Keratinocyte (primary cell): Measurements from ENCODE around the gene CTSS. TPM values are rescaled to one million over a fixed set of nuclear protein-coding genes. Genes with fewer than 3 reads are reported as not detected.

Source experiments
- DNase-seq: peaks from one replicate; pipeline ENCODE4 v3.0.0-alpha.2; 2011; ENCODE audit warnings: low read depth, missing footprints, low spot score
- FAIRE-seq: peaks from 2 replicates; lab custom pipeline; 2011; peaks lifted over from hg19 to GRCh38; lab: Jason Lieb, UNC
- H2AFZ ChIP-seq: 2 replicates; pipeline ENCODE4 v1.6.0; 2012; ENCODE audit warnings: low read length, control low read depth, inconsistent platforms; ENCODE audit not compliant: control insufficient read depth
- H3K27ac ChIP-seq: 2 replicates; pipeline ENCODE4 v1.5.1; 2011; ENCODE audit warnings: low read length; ENCODE audit not compliant: control insufficient read depth, insufficient read depth
- H3K27me3 ChIP-seq: 3 replicates; pipeline ENCODE4 v1.6.0; 2011; ENCODE audit warnings: low read length; ENCODE audit not compliant: control insufficient read depth, insufficient read depth; ENCODE audit errors: extremely low read depth
- H3K36me3 ChIP-seq, 2 experiments: 2 replicates in 1 of 2; 3 replicates in 1 of 2; pipeline ENCODE4 v1.5.1; 2011; ENCODE audit warnings: low read length in 2 of 2, mild to moderate bottlenecking in 1 of 2; ENCODE audit not compliant: control insufficient read depth in 2 of 2, insufficient read depth in 2 of 2; ENCODE audit errors: extremely low read depth in 1 of 2
- H3K4me1 ChIP-seq: 3 replicates; pipeline ENCODE4 v1.5.1; 2011; ENCODE audit warnings: low read length; ENCODE audit not compliant: control insufficient read depth, insufficient read depth; ENCODE audit errors: extremely low read depth
- H3K4me2 ChIP-seq: 3 replicates; pipeline ENCODE4 v1.6.0; 2011; ENCODE audit warnings: low read depth, low read length; ENCODE audit not compliant: control insufficient read depth, insufficient read depth; ENCODE audit errors: extremely low read depth
- H3K4me3 ChIP-seq, 3 experiments: fragments of 200-600 bp in 1 of 3; sonication (generic) in 1 of 3; 2 replicates in 2 of 3; 3 replicates in 1 of 3; pipeline ENCODE4 v1.5.1; 2011 to 2016; ENCODE audit warnings: low read length in 3 of 3, mild to moderate bottlenecking in 3 of 3, control low read depth in 2 of 3, inconsistent platforms in 1 of 3, low read depth in 1 of 3, mixed read lengths in 1 of 3, mixed run types in 1 of 3, moderate library complexity in 1 of 3; ENCODE audit not compliant: control insufficient read depth in 2 of 3, insufficient read depth in 2 of 3; ENCODE audit errors: extremely low read depth in 1 of 3
- H3K79me2 ChIP-seq: 2 replicates; pipeline ENCODE4 v1.6.0; 2012; ENCODE audit warnings: low read length; ENCODE audit not compliant: control insufficient read depth, insufficient read depth
- H3K9ac ChIP-seq: 3 replicates; pipeline ENCODE4 v1.6.0; 2011; ENCODE audit warnings: low read length; ENCODE audit not compliant: control insufficient read depth, insufficient read depth; ENCODE audit errors: extremely low read depth
- H3K9me1 ChIP-seq: 3 replicates; pipeline ENCODE4 v1.6.0; 2011; ENCODE audit warnings: low read length; ENCODE audit not compliant: control insufficient read depth, insufficient read depth; ENCODE audit errors: extremely low read depth
- H3K9me3 ChIP-seq: 2 replicates; pipeline ENCODE4 v1.5.1; 2012; ENCODE audit warnings: low read depth, low read length; ENCODE audit not compliant: control insufficient read depth
- H4K20me1 ChIP-seq: 3 replicates; pipeline ENCODE4 v1.6.0; 2011; ENCODE audit warnings: low read length; ENCODE audit not compliant: control insufficient read depth, insufficient read depth; ENCODE audit errors: extremely low read depth
- CTCF ChIP-seq, 3 experiments: IDR thresholded peaks in 1 of 3; conservative IDR thresholded peaks in 1 of 3; optimal IDR thresholded peaks in 1 of 3; 2 replicates in 2 of 3; 3 replicates in 1 of 3; pipeline versions ENCODE3 to v1.5.1; 2011; ENCODE audit warnings: low read length in 3 of 3, mild to moderate bottlenecking in 3 of 3, moderate library complexity in 2 of 3, control low read depth in 1 of 3, inconsistent platforms in 1 of 3; ENCODE audit not compliant: insufficient read depth in 2 of 3; ENCODE audit errors: extremely low read depth in 1 of 3
- EZH2 ChIP-seq: IDR thresholded peaks from one replicate; pipeline ENCODE4 v1.6.1; 2012; ENCODE audit warnings: inconsistent platforms, mild to moderate bottlenecking, low read length, moderate library complexity
- dilution Hi-C: fragments of 300-500 bp; cut with MboI; formaldehyde crosslinking; loops from one replicate; pipeline ENCODE4 v1.7.0; 2020; ENCODE audit warnings: low sequenced_read_pairs; ENCODE audit not compliant: extremely low pct_ligation_motif_present
- polyA plus RNA-seq, 5 experiments: library from polyadenylated mRNA; depleted of rRNA in 3 of 5; stranded (reverse) in 3 of 5; stranded (forward) in 1 of 5; unstranded in 1 of 5; fragments of >200 nt; gene quantifications; 1 replicate in 1 of 5; 2 replicates in 3 of 5; 3 replicates in 1 of 5; pipeline versions ENCODE4 v1.2.1 to v1.2.3, GENCODE V29; 2011 to 2012; ENCODE audit warnings: missing spikeins in 2 of 5, low read depth in 1 of 5, low replicate concordance in 1 of 5

The CTSS gene
- polyA plus RNA-seq, 1 donor (not counting 4 experiments of a cell fraction or from before 2014, with no cell fraction given), result 1.4 TPM

GRCh38 chr1:150804671-150805070 lies 39.1 kb upstream of the CTSS start:
- Histone ChIP-seq H3K9me1 (no peaks in the 10 kb centered on the region), H3K9ac (no peak overlapping the region), H3K4me1 (peaks cover 10% of the 10 kb centered on the region), H3K36me3 (peaks cover 3% of the 10 kb centered on the region in 2 experiments), H3K27ac (no peak overlapping the region), H4K20me1 (no peaks in the 10 kb centered on the region), H3K4me2 (no peak overlapping the region), H3K4me3 (no peak overlapping the region), H3K9me3 (no peaks in the 10 kb centered on the region), H3K79me2 (no peaks in the 10 kb centered on the region), H2AFZ (no peak overlapping the region), H3K27me3 (no peaks in the 10 kb centered on the region)
- FAIRE-seq (no peak), DNase-seq (no peak)
- dilution Hi-C loops, result loop anchor here (25.0 kb wide), 1 partner anchor 167 kb away; the partner anchor contains the start of gene ENSA
- TF ChIP-seq EZH2 (no peak), CTCF (optimal IDR thresholded peaks at IDR 0.05 in 1 of 3, IDR thresholded peaks at IDR 0.05 in 1 of 3, conservative IDR thresholded peaks at IDR 0.05 in 1 of 3; ENCODE audit: extremely low read depth in 1 of 3, insufficient read depth in 2 of 3, low read length in 3 of 3) (no peak)

GRCh38 chr1:150799089-150799488 lies 33.5 kb upstream of the CTSS start:
- no peak for DNase-seq
- H3K9me1 ChIP-seq, result no peaks in the 10 kb centered on the region
- peaks cover 0 to 11% of the 10 kb centered on the region in 2 experiments for H3K36me3 ChIP-seq
- H3K4me2 ChIP-seq, result no peak overlapping the region
- no peak overlapping the region for H2AFZ ChIP-seq
- no peak overlapping the region for H3K9ac ChIP-seq
- H3K27ac ChIP-seq, result no peak overlapping the region
- H3K27me3 ChIP-seq, result no peaks in the 10 kb centered on the region
- no peaks in the 10 kb centered on the region for H3K79me2 ChIP-seq
- FAIRE-seq, result no peak
- TF ChIP-seq EZH2 (no peak), CTCF (optimal IDR thresholded peaks at IDR 0.05 in 1 of 3, IDR thresholded peaks at IDR 0.05 in 1 of 3, conservative IDR thresholded peaks at IDR 0.05 in 1 of 3; ENCODE audit: extremely low read depth in 1 of 3, insufficient read depth in 2 of 3, low read length in 3 of 3) (no peak)
- H3K4me3 ChIP-seq, result no peak overlapping the region
- H4K20me1 ChIP-seq, result no peaks in the 10 kb centered on the region
- no peaks in the 10 kb centered on the region for H3K9me3 ChIP-seq
- dilution Hi-C loops, result no loop called here
- H3K4me1 ChIP-seq, result no peaks in the 10 kb centered on the region
